ENCODE measurements around the gene CTU1. TPM values are rescaled to one million over a fixed set of nuclear protein-coding genes. Genes with fewer than 3 reads are reported as not detected.
A peak's percentile ranks its signal among the peaks of the same experiment; 100 is the strongest.

CTU1 gene
- total RNA-seq, 1 donor from 2014 or later = 7.8 TPM

DNA sequence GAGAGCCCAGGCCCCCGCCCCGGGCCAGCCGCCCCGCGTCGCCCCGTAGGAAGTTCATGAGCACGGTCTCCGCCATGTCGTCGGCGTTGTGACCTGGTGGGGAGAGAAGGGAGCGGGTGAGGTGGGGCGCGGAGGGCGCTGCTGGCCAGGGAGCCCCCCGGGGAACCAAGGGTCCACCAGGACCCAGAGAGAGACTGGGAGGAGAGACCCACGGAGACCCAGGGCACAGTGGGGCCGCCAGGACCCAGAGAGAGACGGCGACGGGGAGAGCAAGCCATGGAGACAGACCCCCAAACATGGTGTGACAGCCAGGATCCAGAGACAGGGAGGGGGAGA is 9.2 kb downstream of the CTU1 start:
- CTCF ChIA-PET = no interaction called here
- intact Hi-C loops (cut with micrococcal nuclease) = no loop called here
- no peaks in the 10 kb centered on the region for H3K27me3 Mint-ChIP-seq
- H3K4me1 Mint-ChIP-seq = peaks cover 2% of the 10 kb centered on the region
- no peak overlapping the region for H3K27ac Mint-ChIP-seq
- ATAC-seq (ENCODE audit: low read depth) (no peak), DNase-seq (no peak)
- POLR2A ChIA-PET = no interaction called here
- no peak overlapping the region for H3K4me3 Mint-ChIP-seq
- no peaks in the 10 kb centered on the region for H3K9me3 Mint-ChIP-seq
- H3K36me3 Mint-ChIP-seq (ENCODE audit: low read depth) = peaks cover 65% of the 10 kb centered on the region
- no peak for TF ChIP-seq CTCF (IDR thresholded peaks at IDR 0.05)

DNA sequence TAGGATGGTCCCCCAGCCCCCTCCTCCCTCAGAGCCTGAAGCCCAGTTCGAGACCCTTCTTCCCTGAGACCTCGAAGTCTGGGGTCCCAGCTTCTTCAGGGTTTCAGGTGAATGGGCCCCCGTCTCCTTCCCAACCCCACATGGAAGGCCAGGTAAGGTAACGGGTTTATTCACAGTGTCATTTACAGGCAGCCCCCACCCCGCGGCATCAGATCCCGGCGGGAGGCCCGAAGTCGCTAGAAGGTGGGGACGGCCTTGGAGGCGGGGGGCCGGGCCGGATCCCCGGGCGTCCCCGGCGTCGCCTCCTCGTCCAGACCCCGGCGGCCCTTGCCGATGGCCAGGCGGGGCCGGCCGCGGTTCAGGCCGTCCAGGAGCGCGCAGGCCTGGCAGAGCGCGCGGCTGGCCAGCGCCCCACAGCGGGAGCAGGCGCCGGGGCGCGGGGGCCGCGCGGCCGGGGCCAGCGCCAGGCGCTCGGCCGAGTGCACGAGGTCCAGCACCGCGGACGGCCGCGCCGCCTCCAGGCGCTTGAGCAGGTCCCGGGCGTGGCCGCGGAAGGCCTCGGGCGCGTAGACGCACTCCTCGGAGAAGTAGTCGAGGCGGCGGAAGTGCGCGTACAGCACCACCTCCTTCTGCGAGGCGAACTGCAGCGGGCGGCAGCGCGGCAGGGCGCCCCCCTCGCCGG is 9.7 kb downstream of the CTU1 start:
- Mint-ChIP-seq H3K4me1 (no peaks in the 10 kb centered on the region), H3K27me3 (no peaks in the 10 kb centered on the region), H3K36me3 (ENCODE audit: low read depth) (peaks cover 60% of the 10 kb centered on the region), H3K27ac (no peak overlapping the region), H3K9me3 (no peaks in the 10 kb centered on the region), H3K4me3 (no peak overlapping the region)
- CTCF ChIA-PET = no interaction called here
- POLR2A ChIA-PET = no interaction called here
- intact Hi-C loops (cut with micrococcal nuclease) = no loop called here
- TF ChIP-seq CTCF (IDR thresholded peaks at IDR 0.05) = no peak
- DNase-seq (no peak), ATAC-seq (ENCODE audit: low read depth) (peak; percentile 10)

GRCh38 chr19:51097796-51098195 is 10.4 kb downstream of the CTU1 start:
- ChIA-PET CTCF (no interaction called here), POLR2A (no interaction called here)
- TF ChIP-seq CTCF (IDR thresholded peaks at IDR 0.05) = no peak
- no peaks in the 10 kb centered on the region for H3K27me3 Mint-ChIP-seq
- ATAC-seq (ENCODE audit: low read depth) (no peak), DNase-seq (no peak)
- intact Hi-C loops (cut with micrococcal nuclease) = no loop called here
- no peaks in the 10 kb centered on the region for H3K4me1 Mint-ChIP-seq
- H3K9me3 Mint-ChIP-seq = no peaks in the 10 kb centered on the region
- H3K36me3 Mint-ChIP-seq (ENCODE audit: low read depth) = peaks cover 53% of the 10 kb centered on the region
- H3K4me3 Mint-ChIP-seq = no peak overlapping the region
- no peak overlapping the region for H3K27ac Mint-ChIP-seq

DNA sequence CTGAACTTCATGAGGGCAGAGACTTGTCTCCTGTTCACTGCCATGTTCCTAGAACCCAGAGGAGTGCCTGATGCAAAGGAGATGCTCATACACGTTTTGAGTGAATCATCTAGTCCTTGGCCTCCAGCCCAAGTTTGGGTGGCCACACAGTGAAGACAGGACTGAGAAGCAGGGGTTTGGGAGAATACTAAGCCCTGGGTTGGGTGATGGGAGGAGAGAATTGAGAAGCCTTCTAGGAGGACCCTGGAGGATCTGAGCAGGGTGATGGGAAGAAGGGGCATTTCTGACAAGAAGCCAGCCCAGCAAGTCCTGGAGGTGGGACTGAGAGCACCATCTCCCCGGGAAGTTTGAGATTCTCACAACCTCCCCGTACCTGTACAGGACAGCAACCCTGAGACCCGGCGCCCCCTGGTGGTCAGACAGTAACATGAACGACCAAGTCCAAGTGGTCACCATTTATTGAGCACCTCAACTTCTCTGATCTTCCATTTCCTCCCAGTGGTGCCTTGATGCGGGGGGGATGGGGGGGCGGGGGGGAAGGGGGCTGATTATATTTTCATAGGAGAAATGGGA is 11.0 kb downstream of the CTU1 start:
- Mint-ChIP-seq H3K9me3 (no peaks in the 10 kb centered on the region), H3K36me3 (ENCODE audit: low read depth) (peaks cover 48% of the 10 kb centered on the region), H3K27me3 (no peaks in the 10 kb centered on the region), H3K4me3 (no peak overlapping the region), H3K27ac (no peak overlapping the region), H3K4me1 (no peaks in the 10 kb centered on the region)
- ChIA-PET CTCF (no interaction called here), POLR2A (no interaction called here)
- DNase-seq = peak; percentile 53
- intact Hi-C loops (cut with micrococcal nuclease) = no loop called here
- ATAC-seq (ENCODE audit: low read depth) = peak; percentile 71
- no peak for TF ChIP-seq CTCF (IDR thresholded peaks at IDR 0.05)

DNA sequence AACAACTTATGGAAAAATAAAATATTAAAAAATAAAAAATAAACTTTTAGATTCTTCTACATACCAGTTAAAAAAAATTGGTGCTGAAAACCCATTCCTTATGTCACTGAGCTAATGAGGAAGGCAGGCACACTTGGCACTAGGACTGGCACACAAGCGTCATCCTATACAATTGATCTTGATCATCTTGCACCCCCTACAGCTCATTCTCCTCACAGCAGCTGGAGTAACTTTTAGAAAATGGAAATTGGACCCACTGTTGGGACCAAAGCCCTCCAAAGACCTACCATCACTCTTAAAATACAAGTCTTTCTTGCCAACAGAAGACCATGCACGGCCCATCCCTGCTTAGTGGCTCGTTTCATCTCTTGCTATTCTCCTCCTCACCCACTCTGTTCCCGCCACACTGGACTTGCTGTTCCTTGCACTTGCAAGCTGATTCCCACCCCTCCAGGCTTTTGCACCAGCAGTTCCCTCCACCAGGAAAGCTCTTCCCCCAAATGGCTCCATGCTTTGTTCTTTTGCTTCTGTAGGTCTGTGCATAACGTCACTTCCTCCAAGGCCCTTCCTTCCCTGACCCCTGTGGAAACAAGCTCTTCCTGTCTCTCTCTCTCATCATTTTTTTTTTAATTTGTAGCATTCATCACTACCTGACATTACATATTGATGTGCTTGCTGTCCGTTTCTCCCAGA is 11.6 kb downstream of the CTU1 start:
- no peak overlapping the region for H3K4me3 Mint-ChIP-seq
- peaks cover 42% of the 10 kb centered on the region for H3K36me3 Mint-ChIP-seq (ENCODE audit: low read depth)
- DNase-seq (no peak), ATAC-seq (ENCODE audit: low read depth) (no peak)
- H3K27me3 Mint-ChIP-seq = no peaks in the 10 kb centered on the region
- no peak overlapping the region for H3K27ac Mint-ChIP-seq
- TF ChIP-seq CTCF (IDR thresholded peaks at IDR 0.05) = no peak
- intact Hi-C loops (cut with micrococcal nuclease) = no loop called here
- no peaks in the 10 kb centered on the region for H3K9me3 Mint-ChIP-seq
- CTCF ChIA-PET = interaction anchor here (0.6 kb wide), 1 partner anchor 225 kb away, joined by 3 read pairs; no protein-coding TSS in a partner anchor
- POLR2A ChIA-PET = no interaction called here
- no peaks in the 10 kb centered on the region for H3K4me1 Mint-ChIP-seq
